ENCODE results near the gene L3HYPDH.

The L3HYPDH gene

GRCh38 chr14:59425322-59425935 lies 58.8 kb downstream of the L3HYPDH start:
- DNase-seq (ENCODE audit: low read depth) = no peak

GRCh38 chr14:59424341-59425071 lies 59.7 kb downstream of the L3HYPDH start:
- DNase-seq (ENCODE audit: low read depth) = no peak

Data from activated T-helper 9 cell treated with anti-CD3 and anti-CD28 coated beads, Interleukin-2, amount 50 U/mL, for 16 hours (primary cell).